Right lobe of liver (tissue), 6 donors: ENCODE results near the gene GH1. TPM values are rescaled to one million over a fixed set of nuclear protein-coding genes. Genes with fewer than 3 reads are reported as not detected.

Experiments used
- ATAC-seq, 4 donors: fragments of 200-7000 bp; cut with Tn5 transposase; one replicate each; pipeline ENCODE4 v1.9.1; 2020; ENCODE audit warnings: mild to moderate bottlenecking in 4 of 4, moderate library complexity in 4 of 4
- DNase-seq, 3 donors: peaks; one replicate each; pipeline ENCODE4 v3.0.0-alpha.2; 2020
- H3K27ac ChIP-seq, 3 donors: fragments of 200-600 bp; one replicate each; pipeline ENCODE4 v1.8.0; 2022
- H3K27me3 ChIP-seq, 2 donors: fragments of 200-600 bp; one replicate each; pipeline ENCODE4 v1.8.0; 2022
- H3K36me3 ChIP-seq, 4 donors: fragments of 200-600 bp; sonication (generic) in 1 of 4; one replicate each; pipeline versions ENCODE4 v1.5.1 to v1.8.0; 2017 to 2022; ENCODE audit warnings: control low read depth in 1 of 4
- H3K4me1 ChIP-seq, 4 donors: fragments of 200-600 bp; sonication (generic) in 1 of 4; one replicate each; pipeline versions ENCODE4 v1.5.1 to v1.8.0; 2017 to 2022; ENCODE audit warnings: control low read depth in 1 of 4
- H3K4me3 ChIP-seq, 3 donors: fragments of 200-600 bp; one replicate each; pipeline ENCODE4 v1.8.0; 2022
- H3K9me3 ChIP-seq, 4 donors: fragments of 200-600 bp; sonication (generic) in 1 of 4; one replicate each; pipeline versions ENCODE4 v1.5.1 to v1.8.0; 2017 to 2022; ENCODE audit warnings: control low read depth in 1 of 4
- POLR2A ChIP-seq: fragments of 450-650 bp; IDR thresholded peaks from one replicate; pipeline ENCODE4 v1.6.1; 2017; ENCODE audit warnings: antibody characterized with exemption, mild to moderate bottlenecking
- WGBS: methylation state at CpG from one replicate; pipeline ENCODE4 v1.1.6; 2018; ENCODE audit warnings: low coverage, low lambda C conversion rate; ENCODE audit not compliant: insufficient coverage; ENCODE audit errors: missing lambda C conversion rate; 5-methylcytosine and 5-hydroxymethylcytosine counted together
- intact Hi-C, 2 donors: fragments of 100-400 bp; cut with DNase I; formaldehyde crosslinking; loops; one replicate each; pipeline versions ENCODE4 v1.11.2 to v1.14.1; 2022
- total RNA-seq, 6 experiments: library from RNA; depleted of rRNA in 2 of 6; stranded (reverse); fragments of >200 nt in 2 of 6; fragmentation: NEBNext Ultra II Directional in 3 of 6; extraction: Animal tissue kit (Norgen Biotek cat#: 25700) in 3 of 6; gene quantifications; one replicate each; pipeline versions ENCODE4 v1.1.0 to v1.2.4, GENCODE V29; 2016 to 2023
- TF ChIP-seq, protein P1 (sequence below), 4 donors: fragments of 200-600 bp in 3 of 4; fragments of 450-650 bp in 1 of 4; IDR thresholded peaks; one replicate each; pipeline versions ENCODE4 v1.5.1 to v1.8.0; 2016 to 2022; ENCODE audit warnings: antibody characterized with exemption in 4 of 4, mild to moderate bottlenecking in 2 of 4
- donor health status: DM: no; HTN: yes; CAD: no.
- donor health status: DM: no; HTN: no; CAD: no.
- donor health status: DM: no; HTN: no; CAD: no.
- donor health status: DM: no; HTN: yes; CAD: no.
- donor health status: DM: no; HTN: yes; CAD: no.

Gene GH1
- total RNA-seq, 6 experiments from 2014 or later = not detected

DNA sequence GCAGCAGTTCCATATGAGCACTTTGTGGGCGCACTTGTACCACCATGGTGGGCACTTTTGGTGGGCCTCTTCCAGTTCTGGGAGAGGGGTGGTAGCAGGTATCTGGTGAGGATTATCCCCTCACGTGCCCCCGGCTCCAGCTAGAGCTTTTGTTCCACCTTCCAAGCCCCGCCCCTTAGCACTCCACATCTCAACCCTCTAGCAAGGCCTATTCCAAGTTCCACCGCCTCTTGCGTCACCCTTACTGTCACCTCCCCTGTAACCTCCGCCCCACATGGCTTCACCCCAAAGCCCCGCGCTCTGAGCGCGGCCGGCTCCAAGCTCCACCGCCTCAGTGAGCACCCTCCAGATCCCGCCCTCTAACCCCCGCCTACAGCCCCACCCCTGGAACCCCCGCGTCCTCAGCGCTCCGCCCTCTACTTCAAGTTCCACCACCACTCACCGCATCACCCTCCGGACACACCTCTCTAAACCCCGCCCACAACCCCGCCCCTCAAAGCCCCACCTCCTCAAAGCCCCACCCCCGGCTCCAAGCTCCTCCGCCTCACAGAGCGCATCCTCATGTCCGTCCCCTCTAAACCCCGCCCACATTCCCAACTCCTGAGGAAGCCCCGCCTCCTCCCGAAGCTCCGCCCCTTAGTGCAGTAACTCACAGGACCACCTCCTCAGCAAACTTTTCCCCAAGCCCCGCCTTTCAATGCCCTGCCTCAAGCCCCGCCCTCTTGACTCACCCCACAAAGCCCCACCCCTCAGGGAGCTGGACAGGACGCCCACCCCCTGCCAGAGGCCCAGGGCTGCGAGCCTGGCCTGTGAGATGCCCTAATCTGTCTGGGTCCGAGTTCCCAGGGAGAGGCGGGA lies 42.9 kb upstream of the GH1 start:
- Histone ChIP-seq H3K4me3 (peak overlapping the region in 1 of 3 donors; percentile 24), H3K4me1 (no peaks in the 10 kb centered on the region), H3K27ac (no peak overlapping the region), H3K9me3 (no peaks in the 10 kb centered on the region), H3K27me3 (no peaks in the 10 kb centered on the region), H3K36me3 (no peaks in the 10 kb centered on the region)
- DNase-seq = peak; percentile 75 to 84 (median 76)
- ATAC-seq = peak; percentile 78 to 80 (median 79)
- TF ChIP-seq, protein P1, sequence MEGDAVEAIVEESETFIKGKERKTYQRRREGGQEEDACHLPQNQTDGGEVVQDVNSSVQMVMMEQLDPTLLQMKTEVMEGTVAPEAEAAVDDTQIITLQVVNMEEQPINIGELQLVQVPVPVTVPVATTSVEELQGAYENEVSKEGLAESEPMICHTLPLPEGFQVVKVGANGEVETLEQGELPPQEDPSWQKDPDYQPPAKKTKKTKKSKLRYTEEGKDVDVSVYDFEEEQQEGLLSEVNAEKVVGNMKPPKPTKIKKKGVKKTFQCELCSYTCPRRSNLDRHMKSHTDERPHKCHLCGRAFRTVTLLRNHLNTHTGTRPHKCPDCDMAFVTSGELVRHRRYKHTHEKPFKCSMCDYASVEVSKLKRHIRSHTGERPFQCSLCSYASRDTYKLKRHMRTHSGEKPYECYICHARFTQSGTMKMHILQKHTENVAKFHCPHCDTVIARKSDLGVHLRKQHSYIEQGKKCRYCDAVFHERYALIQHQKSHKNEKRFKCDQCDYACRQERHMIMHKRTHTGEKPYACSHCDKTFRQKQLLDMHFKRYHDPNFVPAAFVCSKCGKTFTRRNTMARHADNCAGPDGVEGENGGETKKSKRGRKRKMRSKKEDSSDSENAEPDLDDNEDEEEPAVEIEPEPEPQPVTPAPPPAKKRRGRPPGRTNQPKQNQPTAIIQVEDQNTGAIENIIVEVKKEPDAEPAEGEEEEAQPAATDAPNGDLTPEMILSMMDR (IDR thresholded peaks at IDR 0.05) = no peak
- no peak for TF ChIP-seq POLR2A
- 21% methylated on average over 34 of the region's 37 CpGs for WGBS
- intact Hi-C loops = no loop called here

DNA sequence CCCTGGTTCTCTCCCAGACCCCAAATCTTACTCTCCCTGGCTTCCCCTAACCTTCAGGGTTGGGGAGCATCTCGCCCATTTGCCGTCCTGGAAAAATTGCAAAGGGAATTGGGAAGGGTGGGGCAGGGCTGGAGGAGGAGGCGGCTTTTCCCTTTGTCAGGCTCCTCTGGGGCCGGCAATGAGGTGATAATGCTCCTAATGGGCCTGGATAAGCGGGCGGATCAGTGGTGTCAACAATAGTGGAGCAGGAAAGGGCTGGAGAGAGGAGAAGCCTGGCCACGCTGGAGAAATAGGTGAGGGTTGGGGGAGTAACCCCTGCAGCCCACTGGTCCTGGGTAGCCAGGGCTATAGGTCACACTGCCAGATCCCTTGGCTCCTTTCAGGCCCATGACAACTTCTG lies 41.8 kb upstream of the GH1 start:
- Histone ChIP-seq H3K9me3 (no peaks in the 10 kb centered on the region), H3K4me1 (no peaks in the 10 kb centered on the region), H3K27ac (no peak overlapping the region), H3K36me3 (no peaks in the 10 kb centered on the region), H3K27me3 (no peaks in the 10 kb centered on the region), H3K4me3 (no peak overlapping the region)
- intact Hi-C loops = no loop called here
- TF ChIP-seq, protein P1 (IDR thresholded peaks at IDR 0.05) = no peak
- TF ChIP-seq POLR2A = no peak
- ATAC-seq (no peak), DNase-seq (no peak)
- 68% methylated on average over 6 of the region's 7 CpGs for WGBS

DNA sequence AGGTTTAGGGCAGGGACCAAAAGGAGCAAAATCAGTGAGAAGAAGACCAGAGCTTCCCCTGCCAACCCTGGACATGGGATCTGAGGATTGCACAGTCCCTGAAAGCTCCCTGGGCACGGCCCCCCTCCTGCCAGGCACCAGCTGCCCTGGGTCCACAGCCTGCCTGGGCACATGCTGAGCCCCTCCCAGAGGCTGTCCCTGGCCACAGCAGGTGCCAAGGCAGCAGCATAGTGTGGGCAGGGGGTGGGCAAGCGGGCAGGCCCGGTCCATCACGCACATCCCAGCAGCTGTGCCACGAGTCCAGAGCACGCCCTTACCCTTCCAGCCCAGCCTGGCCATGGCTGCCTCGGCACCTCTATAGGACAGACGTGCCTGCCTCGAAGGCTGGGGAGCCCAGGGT lies 41.4 kb upstream of the GH1 start:
- Histone ChIP-seq H3K36me3 (no peaks in the 10 kb centered on the region), H3K27ac (no peak overlapping the region), H3K4me3 (no peak overlapping the region), H3K4me1 (no peaks in the 10 kb centered on the region), H3K27me3 (no peaks in the 10 kb centered on the region), H3K9me3 (no peaks in the 10 kb centered on the region)
- DNase-seq = no peak
- no CpG with 5 or more reads among the region's 9 CpGs for WGBS
- TF ChIP-seq, protein P1 (IDR thresholded peaks at IDR 0.05) = no peak
- TF ChIP-seq POLR2A = no peak
- no peak for ATAC-seq
- intact Hi-C loops = no loop called here

DNA sequence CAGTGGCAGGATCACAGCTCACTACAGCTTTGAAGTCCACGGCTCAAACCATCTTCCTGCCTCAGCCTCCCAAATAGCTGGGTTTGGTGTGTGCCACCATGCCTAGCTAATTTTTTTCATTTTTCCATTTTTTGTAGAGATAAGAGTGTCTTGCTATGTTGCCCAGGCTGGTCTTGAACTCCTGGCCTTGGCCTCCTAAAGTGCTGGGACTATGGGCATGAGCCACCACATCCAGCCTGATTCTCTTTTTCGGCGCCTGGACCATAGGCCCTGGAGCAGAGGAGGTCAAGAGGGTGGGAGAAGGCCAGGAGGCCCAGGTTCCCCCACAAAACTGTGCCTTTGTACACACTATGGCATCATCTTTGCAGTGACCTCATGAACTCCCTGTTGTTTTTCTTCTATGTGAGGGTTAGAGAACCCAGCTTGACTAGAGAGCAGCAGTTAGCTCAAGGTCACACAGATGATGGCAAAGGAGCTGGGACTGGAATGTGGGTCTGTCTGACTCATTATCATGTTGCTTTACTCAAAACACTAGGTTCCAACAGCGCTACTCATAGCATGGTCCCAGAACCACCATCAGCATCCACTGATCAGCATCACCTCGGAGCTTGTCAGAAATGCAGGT lies 37.8 kb upstream of the GH1 start:
- Histone ChIP-seq H3K27me3 (no peaks in the 10 kb centered on the region), H3K4me1 (no peaks in the 10 kb centered on the region), H3K9me3 (no peaks in the 10 kb centered on the region), H3K4me3 (no peak overlapping the region), H3K27ac (no peak overlapping the region), H3K36me3 (no peaks in the 10 kb centered on the region)
- ATAC-seq (no peak), DNase-seq (no peak)
- no peak for TF ChIP-seq POLR2A
- TF ChIP-seq, protein P1 (IDR thresholded peaks at IDR 0.05) = no peak
- WGBS = 87% methylated on average over 3 of the region's 5 CpGs
- intact Hi-C loops = no loop called here
